Measurements from ENCODE around the gene UTF1. TPM values are rescaled to one million over a fixed set of nuclear protein-coding genes. Genes with fewer than 3 reads are reported as not detected.

UTF1 gene
- total and polyA plus RNA-seq, 10 donors: 0.10 to 0.54 (median 0.32) TPM; not detected in 4

DNA sequence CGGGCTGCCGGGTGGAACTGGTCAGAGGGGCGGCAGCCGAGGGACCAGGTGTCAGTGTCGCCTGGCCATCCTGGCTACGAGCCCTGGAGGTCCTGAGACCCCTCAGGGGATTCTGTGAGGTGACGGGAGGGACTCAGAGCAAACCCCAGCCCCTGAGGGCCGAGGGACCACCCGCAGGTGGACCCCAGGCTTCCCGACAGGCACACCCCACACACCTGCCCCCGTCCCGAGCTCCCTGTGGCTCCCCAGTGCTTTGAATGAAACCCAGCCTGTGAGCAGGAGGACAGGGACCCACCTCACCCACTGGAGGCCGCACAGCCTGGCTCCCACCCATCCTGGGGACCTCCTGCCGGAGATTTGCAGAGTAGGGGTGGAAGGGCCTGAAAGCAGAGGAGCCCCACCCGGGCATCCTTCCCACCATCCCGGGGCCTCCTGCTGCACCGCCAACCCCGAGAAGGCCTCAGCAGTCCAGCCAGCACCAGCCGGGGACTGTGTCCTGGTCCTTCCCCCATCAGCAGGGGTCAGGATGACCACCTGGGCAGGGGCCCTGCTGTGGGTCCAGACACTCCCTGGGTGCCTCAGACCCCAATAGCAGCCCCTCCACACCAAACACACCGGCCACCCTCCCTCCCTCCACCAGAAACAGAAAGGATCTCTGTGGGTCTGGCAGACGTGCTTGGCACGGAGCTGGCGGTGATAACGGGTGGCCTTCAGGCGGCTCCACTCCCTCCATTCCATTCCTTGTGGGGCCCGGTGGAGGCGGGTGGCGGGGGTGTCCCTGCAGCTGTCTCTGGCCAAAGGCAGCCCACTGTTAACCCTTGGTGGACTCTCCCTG, 21.6 kb downstream of the UTF1 start:
- TF ChIP-seq POLR2A (IDR thresholded peaks at IDR 0.05) (no peak), POLR2AphosphoS5 (IDR thresholded peaks at IDR 0.05) (no peak)
- TF ChIP-seq, protein P1, sequence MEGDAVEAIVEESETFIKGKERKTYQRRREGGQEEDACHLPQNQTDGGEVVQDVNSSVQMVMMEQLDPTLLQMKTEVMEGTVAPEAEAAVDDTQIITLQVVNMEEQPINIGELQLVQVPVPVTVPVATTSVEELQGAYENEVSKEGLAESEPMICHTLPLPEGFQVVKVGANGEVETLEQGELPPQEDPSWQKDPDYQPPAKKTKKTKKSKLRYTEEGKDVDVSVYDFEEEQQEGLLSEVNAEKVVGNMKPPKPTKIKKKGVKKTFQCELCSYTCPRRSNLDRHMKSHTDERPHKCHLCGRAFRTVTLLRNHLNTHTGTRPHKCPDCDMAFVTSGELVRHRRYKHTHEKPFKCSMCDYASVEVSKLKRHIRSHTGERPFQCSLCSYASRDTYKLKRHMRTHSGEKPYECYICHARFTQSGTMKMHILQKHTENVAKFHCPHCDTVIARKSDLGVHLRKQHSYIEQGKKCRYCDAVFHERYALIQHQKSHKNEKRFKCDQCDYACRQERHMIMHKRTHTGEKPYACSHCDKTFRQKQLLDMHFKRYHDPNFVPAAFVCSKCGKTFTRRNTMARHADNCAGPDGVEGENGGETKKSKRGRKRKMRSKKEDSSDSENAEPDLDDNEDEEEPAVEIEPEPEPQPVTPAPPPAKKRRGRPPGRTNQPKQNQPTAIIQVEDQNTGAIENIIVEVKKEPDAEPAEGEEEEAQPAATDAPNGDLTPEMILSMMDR (IDR thresholded peaks at IDR 0.05 in 8 of 11, conservative IDR thresholded peaks at IDR 0.05 in 3 of 11): no peak
- H3K9me3 ChIP-seq: no peaks in the 10 kb centered on the region
- intact Hi-C loops (cut with DNase I; ENCODE audit: low total_unique reads): loop anchor here (10.0 kb wide), 1 partner anchor 107 kb away; no protein-coding TSS in a partner anchor
- H3K4me3 ChIP-seq: no peak overlapping the region
- no peaks in the 10 kb centered on the region for H3K36me3 ChIP-seq
- peaks cover 0 to 13% (median 0%) of the 10 kb centered on the region in 6 donors for H3K4me1 ChIP-seq
- no peak overlapping the region for H3K27ac ChIP-seq
- no peak for DNase-seq
- WGBS, 5 donors: 70 to 81% (median 77%) methylated on average over 8 to 28 of the region's 28 CpGs
- peaks cover 0 to 59% (median 20%) of the 10 kb centered on the region in 7 donors for H3K27me3 ChIP-seq (replicated peaks in 1 of 7)

DNA sequence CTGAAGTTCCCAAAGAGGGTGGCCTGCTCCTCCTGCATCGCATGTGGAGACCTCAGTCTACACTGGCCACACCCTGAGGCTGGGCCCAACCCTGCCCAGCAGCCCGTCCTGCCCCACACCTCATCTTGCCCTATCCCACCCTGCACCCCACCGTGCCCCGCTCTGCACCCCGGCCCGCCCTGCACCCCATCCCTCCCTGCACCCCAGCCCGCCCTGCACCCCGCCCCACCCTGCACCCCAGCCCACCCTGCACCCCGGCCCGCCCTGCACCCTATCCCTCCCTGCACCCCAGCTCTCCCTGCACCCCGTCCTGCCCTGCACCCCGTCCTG, 22.2 kb downstream of the UTF1 start:
- H3K4me3 ChIP-seq: no peak overlapping the region
- peaks cover 1 to 15% (median 4%) of the 10 kb centered on the region in 6 donors for H3K4me1 ChIP-seq
- TF ChIP-seq POLR2AphosphoS5 (IDR thresholded peaks at IDR 0.05): no peak
- TF ChIP-seq POLR2A (IDR thresholded peaks at IDR 0.05): no peak
- TF ChIP-seq, protein P1 (IDR thresholded peaks at IDR 0.05 in 8 of 11, conservative IDR thresholded peaks at IDR 0.05 in 3 of 11): no peak
- intact Hi-C loops (cut with DNase I; ENCODE audit: low total_unique reads): loop anchor here (10.0 kb wide), 1 partner anchor 107 kb away; no protein-coding TSS in a partner anchor
- WGBS, 5 donors: 74 to 91% (median 85%) methylated on average over 6 to 12 of the region's 12 CpGs
- no peaks in the 10 kb centered on the region for H3K36me3 ChIP-seq
- H3K9me3 ChIP-seq: no peaks in the 10 kb centered on the region
- peaks cover 0 to 53% (median 14%) of the 10 kb centered on the region in 7 donors for H3K27me3 ChIP-seq (replicated peaks in 1 of 7)
- no peak for DNase-seq
- no peak overlapping the region for H3K27ac ChIP-seq

DNA sequence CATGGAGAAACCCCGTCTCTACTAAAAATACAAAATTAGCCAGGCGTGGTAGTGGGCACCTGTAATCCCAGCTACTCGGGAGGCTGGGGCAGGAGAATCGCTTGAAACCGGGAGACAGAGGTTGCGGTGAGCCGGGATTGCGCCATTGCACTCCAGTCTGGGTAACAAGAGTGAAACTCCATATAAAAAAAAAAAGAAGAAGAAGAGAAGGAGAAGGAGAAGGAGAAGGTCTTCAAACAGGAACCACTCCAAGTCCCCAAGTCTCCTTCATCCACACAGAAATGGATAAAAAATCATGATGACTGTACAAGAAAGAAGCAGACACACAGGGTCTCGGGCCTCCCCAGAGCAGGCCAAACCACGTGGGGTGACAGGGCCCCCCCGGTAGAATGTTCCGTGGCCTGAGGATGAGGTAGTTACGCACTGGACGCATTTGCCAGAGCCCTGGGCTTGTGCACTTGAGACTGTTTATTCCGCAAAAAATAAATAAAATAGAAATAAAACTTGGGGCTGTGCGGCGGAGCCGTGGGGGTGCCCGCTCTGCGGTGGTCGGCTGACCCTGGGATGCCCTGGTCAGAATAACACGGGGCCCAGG, 23.4 kb downstream of the UTF1 start:
- H3K27ac ChIP-seq: no peak overlapping the region
- H3K4me1 ChIP-seq: peaks cover 14 to 27% (median 17%) of the 10 kb centered on the region in 6 donors
- intact Hi-C loops (cut with DNase I; ENCODE audit: low total_unique reads): loop anchor here (10.0 kb wide), 1 partner anchor 109 kb away; no protein-coding TSS in a partner anchor
- TF ChIP-seq, protein P1 (IDR thresholded peaks at IDR 0.05 in 8 of 11, conservative IDR thresholded peaks at IDR 0.05 in 3 of 11): no peak
- no peak for TF ChIP-seq POLR2A (IDR thresholded peaks at IDR 0.05)
- TF ChIP-seq POLR2AphosphoS5 (IDR thresholded peaks at IDR 0.05): no peak
- H3K27me3 ChIP-seq (replicated peaks in 1 of 7): peaks cover 0 to 41% (median 2%) of the 10 kb centered on the region in 7 donors
- H3K36me3 ChIP-seq: no peaks in the 10 kb centered on the region
- H3K4me3 ChIP-seq: no peak overlapping the region
- no peak for DNase-seq
- H3K9me3 ChIP-seq: no peaks in the 10 kb centered on the region
- 71 to 87% (median 80%) methylated on average over 22 of the region's 22 CpGs for WGBS, 5 donors
